Lung (tissue), 12 donors: Measurements from ENCODE around the gene RNF182. TPM values are rescaled to one million over a fixed set of nuclear protein-coding genes. Genes with fewer than 3 reads are reported as not detected.
A peak's percentile ranks its signal among the peaks of the same experiment; 100 is the strongest.
"Not testable (repeated sequence)": the region's sequence is repeated elsewhere in the genome, so short reads cannot be mapped to it uniquely, and the experiment has no call there.

Experiments
- ATAC-seq: fragments of 200-7000 bp; cut with Tn5 transposase; one replicate; pipeline ENCODE4 v1.9.1; 2020; ENCODE audit warnings: moderate number of reproducible peaks; ENCODE audit not compliant: insufficient read depth, low FRiP score
- DNase-seq, 3 donors: peaks; one replicate each; pipeline ENCODE4 v3.0.0-alpha.2; 2013 to 2017
- H3K27ac ChIP-seq, 2 donors: one replicate each; pipeline ENCODE4 v1.5.1; 2013; ENCODE audit warnings: mild to moderate bottlenecking in 2 of 2, moderate library complexity in 2 of 2, control low read depth in 1 of 2, inconsistent platforms in 1 of 2, low read depth in 1 of 2, low read length in 1 of 2
- H3K27me3 ChIP-seq, 3 donors: one replicate each; pipeline ENCODE4 v1.5.1; 2013; ENCODE audit warnings: low read length in 2 of 3; ENCODE audit not compliant: control insufficient read depth in 3 of 3, insufficient read depth in 3 of 3
- H3K36me3 ChIP-seq, 4 donors: one replicate each; pipeline ENCODE4 v1.5.1; 2013; ENCODE audit warnings: low read length in 4 of 4, mild to moderate bottlenecking in 1 of 4, moderate library complexity in 1 of 4; ENCODE audit not compliant: control insufficient read depth in 4 of 4, insufficient read depth in 4 of 4
- H3K4me1 ChIP-seq, 5 donors: one replicate each; pipeline ENCODE4 v1.5.1; 2013; ENCODE audit warnings: low read length in 5 of 5, mild to moderate bottlenecking in 2 of 5, moderate library complexity in 1 of 5; ENCODE audit not compliant: control insufficient read depth in 5 of 5, insufficient read depth in 5 of 5
- H3K4me3 ChIP-seq: one replicate; pipeline ENCODE4 v1.5.1; 2013; ENCODE audit warnings: mild to moderate bottlenecking, control low read depth, moderate library complexity
- H3K9ac ChIP-seq, 2 donors: one replicate each; pipeline ENCODE4 v1.5.1; 2013; ENCODE audit warnings: low read length in 2 of 2, control low read depth in 1 of 2; ENCODE audit not compliant: insufficient read depth in 1 of 2
- H3K9me3 ChIP-seq, 4 donors: one replicate each; pipeline ENCODE4 v1.5.1; 2013; ENCODE audit warnings: low read length in 3 of 4, mild to moderate bottlenecking in 1 of 4, moderate library complexity in 1 of 4; ENCODE audit not compliant: control insufficient read depth in 4 of 4, insufficient read depth in 3 of 4
- WGBS, 2 donors: extraction: QIAGEN DNeasy Blood & Tissue Kit; methylation state at CpG; one replicate each; pipeline ENCODE4 v1.1.7; 2013; 5-methylcytosine and 5-hydroxymethylcytosine counted together
- polyA plus RNA-seq, 2 donors: library from polyadenylated mRNA; stranded (reverse); fragments of 200-250 nt; gene quantifications; one replicate each; pipeline ENCODE4 v1.2.1, GENCODE V29; 2013
- total RNA-seq, 2 donors: library from RNA; depleted of rRNA in 1 of 2; stranded (reverse); fragments of >200 nt in 1 of 2; gene quantifications; one replicate each; pipeline ENCODE4 v1.2.1, GENCODE V29; 2014 to 2021
- TF ChIP-seq, protein P1 (sequence below): IDR thresholded peaks from 2 replicates; pipeline ENCODE4 v1.5.1; 2012; ENCODE audit warnings: mild to moderate bottlenecking; ENCODE audit errors: control extremely low read depth, extremely low read depth
- donor health status: control.
- donor health status: control.
- donor health status: Bipolar disorder and iron deficiency.
- donor health status: healthy.
- donor health status: DM: yes; HTN: yes; CAD: no.

The RNF182 gene
- total and polyA plus RNA-seq, 4 donors, result 0.90 to 5.0 (median 1.8) TPM

DNA sequence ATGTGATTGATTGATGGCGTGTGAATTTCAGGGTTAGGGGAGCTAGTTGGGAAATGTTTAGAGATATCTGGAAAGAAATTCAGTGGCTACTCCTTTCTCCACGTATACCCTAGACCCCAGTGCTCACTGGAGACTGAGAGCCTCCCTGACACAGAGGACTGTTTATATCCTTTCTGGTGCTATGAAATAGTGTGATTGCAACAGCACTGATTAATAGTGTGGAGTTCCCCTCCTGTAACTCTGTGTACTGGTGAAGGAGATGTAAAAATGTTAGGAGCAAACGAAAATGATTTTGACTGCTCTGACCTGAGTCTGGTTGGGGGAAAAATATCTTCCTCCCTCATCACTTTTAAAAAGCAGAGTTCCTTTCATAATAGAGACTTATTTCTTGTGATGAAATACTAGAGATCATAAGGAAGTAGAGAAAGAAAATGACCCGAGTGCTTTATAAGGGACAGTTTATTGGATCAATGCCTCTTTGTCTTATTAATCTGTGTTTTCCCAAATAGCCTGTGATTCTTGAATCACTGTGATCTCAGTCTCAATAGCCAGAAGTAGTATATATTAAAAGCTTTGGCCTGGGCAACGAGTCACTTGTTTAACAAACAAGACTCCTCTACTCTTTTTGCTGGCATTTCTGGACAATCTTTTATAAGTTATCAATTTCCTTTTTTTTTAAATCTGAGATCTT, 92.3 kb downstream of the RNF182 start:
- TF ChIP-seq, protein P1, sequence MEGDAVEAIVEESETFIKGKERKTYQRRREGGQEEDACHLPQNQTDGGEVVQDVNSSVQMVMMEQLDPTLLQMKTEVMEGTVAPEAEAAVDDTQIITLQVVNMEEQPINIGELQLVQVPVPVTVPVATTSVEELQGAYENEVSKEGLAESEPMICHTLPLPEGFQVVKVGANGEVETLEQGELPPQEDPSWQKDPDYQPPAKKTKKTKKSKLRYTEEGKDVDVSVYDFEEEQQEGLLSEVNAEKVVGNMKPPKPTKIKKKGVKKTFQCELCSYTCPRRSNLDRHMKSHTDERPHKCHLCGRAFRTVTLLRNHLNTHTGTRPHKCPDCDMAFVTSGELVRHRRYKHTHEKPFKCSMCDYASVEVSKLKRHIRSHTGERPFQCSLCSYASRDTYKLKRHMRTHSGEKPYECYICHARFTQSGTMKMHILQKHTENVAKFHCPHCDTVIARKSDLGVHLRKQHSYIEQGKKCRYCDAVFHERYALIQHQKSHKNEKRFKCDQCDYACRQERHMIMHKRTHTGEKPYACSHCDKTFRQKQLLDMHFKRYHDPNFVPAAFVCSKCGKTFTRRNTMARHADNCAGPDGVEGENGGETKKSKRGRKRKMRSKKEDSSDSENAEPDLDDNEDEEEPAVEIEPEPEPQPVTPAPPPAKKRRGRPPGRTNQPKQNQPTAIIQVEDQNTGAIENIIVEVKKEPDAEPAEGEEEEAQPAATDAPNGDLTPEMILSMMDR, result no peak
- Histone ChIP-seq H3K9me3 (peaks cover 0 to 5% (median 0%) of the 10 kb centered on the region in 4 donors), H3K27me3 (no peaks in the 10 kb centered on the region), H3K4me1 (peaks cover 0 to 17% (median 2%) of the 10 kb centered on the region in 5 donors), H3K9ac (peak overlapping the region in 1 of 2 donors; percentile 35), H3K36me3 (no peaks in the 10 kb centered on the region), H3K27ac (no peak overlapping the region), H3K4me3 (no peak overlapping the region)
- no peak for ATAC-seq
- peak in 2 of 3 donors; percentile 37 to 51 for DNase-seq
- WGBS, 2 donors, result 58 to 70% methylated on average over 5 of the region's 5 CpGs

DNA sequence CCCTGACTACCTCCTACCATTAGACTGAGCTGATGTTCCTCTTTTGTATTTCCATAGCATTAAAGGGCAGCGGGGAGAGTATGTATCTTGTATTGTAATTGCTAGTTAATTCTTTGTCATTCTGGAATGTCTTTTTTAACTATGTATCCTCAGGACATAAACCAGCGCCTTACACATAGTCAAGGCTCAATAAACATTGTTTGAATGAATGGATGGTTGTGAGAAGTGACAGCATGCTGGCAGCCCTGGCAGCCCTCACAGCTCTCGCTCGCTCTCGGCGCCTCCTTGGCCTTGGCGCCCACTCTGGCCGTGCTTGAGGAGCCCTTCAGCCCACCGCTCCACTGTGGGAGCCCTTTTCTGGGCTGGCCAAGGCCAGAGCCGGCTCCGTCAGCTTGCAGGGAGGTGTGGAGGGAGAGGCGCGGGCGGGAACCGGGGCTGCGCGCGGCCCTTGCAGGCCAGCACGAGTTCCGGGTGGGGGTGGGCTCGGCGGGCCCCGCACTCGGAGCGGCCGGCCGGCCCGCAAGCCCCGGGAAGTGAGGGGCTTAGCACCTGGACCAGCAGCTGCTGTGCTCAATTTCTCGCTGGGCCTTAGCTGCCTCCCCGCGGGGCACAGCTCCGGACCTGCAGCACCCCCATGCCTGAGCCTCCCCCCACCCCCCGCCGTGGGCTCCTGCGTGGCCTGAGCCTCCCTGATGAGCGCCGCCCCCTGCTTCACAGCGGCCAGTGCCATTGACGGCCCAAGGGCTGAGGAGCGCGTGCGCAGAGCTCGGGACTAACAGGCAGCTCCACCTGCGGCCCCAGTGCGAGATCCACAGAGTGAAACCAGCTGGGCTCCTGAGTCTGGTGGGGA, 93.1 kb downstream of the RNF182 start:
- H3K27ac ChIP-seq, result no peak overlapping the region
- H3K4me1 ChIP-seq, result peaks cover 0 to 17% (median 2%) of the 10 kb centered on the region in 5 donors
- 92% methylated on average over 46 of the region's 46 CpGs for WGBS, 2 donors
- no peaks in the 10 kb centered on the region for H3K9me3 ChIP-seq
- H3K4me3 ChIP-seq, result no peak overlapping the region
- no peaks in the 10 kb centered on the region for H3K36me3 ChIP-seq
- TF ChIP-seq, protein P1, result no peak
- ATAC-seq (no peak), DNase-seq (peak in 1 of 3 donors; percentile 13)
- no peak overlapping the region for H3K9ac ChIP-seq
- H3K27me3 ChIP-seq, result no peaks in the 10 kb centered on the region

DNA sequence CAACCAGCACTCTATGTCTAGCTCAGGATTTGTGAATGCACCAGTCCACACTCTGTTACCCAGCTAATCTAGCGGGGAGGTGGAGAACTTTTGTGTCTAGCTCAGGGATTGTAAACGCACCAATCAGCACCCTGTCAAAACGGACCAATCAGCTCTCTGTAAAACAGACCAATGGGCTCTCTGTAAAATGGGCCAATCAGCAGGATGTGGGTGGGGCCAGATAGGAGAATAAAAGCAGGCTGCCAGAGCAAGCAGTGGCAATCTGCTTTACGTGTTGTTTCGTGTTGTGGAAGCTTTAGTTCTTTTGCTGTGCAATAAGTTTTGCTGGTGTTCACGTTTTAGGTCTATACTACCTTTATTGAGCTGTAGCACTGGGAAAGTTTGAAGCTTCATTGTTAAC, 93.8 kb downstream of the RNF182 start:
- not testable (repeated sequence) for DNase-seq, H3K4me3 ChIP-seq, H3K9me3 ChIP-seq, H3K36me3 ChIP-seq, H3K9ac ChIP-seq, ATAC-seq, H3K27ac ChIP-seq, H3K27me3 ChIP-seq
- 79 to 94% methylated on average over 6 of the region's 6 CpGs for WGBS, 2 donors
- peaks cover 0 to 17% (median 2%) of the 10 kb centered on the region in 5 donors for H3K4me1 ChIP-seq

GRCh38 chr6:14020551-14020950, 95.8 kb downstream of the RNF182 start:
- Histone ChIP-seq H3K9me3 (no peaks in the 10 kb centered on the region), H3K9ac (no peak overlapping the region), H3K4me1 (peaks cover 0 to 17% (median 2%) of the 10 kb centered on the region in 5 donors), H3K27me3 (no peaks in the 10 kb centered on the region), H3K27ac (no peak overlapping the region), H3K4me3 (no peak overlapping the region), H3K36me3 (no peaks in the 10 kb centered on the region)
- WGBS, 2 donors, result 95 to 99% methylated on average over 2 of the region's 2 CpGs
- no peak for DNase-seq
- no peak for ATAC-seq
- TF ChIP-seq, protein P1, result no peak
